ENCODE results near the gene IGF2R. TPM values are rescaled to one million over a fixed set of nuclear protein-coding genes. Genes with fewer than 3 reads are reported as not detected.

Gene IGF2R
- total and polyA plus RNA-seq, 2 of the 13 experiments (the other 11 are each of a cell fraction or from before 2014, with no cell fraction given) = 38.3 to 70.0 TPM

DNA sequence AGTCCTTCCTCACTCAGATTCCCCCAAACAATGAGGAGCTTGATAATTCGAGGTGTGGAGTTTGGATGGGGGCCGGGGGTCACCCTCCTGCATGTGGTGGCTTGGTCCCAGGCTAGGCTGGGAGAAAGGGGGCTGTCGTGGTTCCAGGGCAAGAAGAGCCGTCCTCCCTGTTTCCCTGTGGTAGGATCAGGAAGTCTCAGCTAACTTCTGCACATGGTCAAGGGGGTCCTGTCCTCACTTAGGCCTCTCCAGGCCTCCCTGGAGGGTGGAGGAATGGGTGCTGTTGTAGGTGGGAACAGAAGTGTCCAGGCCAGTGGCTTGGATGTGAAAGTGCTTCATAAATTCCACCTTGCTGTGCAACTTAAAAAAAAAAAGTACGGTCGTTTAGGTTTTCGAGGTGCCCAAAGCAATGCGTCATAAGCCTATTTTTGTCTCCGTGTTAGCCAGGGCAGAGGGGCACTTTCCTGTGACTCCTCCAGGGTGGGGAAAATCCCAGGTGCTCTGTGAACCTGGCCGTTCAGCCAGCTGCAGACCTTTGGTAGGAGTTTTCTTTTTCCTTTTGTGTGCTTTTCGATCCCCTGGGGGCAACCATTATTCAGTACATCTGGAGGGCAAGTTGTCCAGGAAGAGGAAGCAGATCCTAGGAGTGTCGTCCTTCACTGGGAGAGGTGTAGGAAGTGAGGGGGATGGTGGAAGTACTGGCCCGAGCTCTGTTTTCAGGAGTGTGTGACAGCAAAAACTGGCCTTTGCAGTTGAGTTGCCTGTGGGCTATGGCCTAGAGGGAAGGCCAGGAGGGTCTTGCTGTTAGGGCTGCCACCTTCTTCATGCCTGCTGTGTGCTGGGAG, 9.6 kb downstream of the IGF2R start:
- H3K27me3 ChIP-seq (ENCODE audit: control insufficient read depth in 1 of 2, insufficient read depth in 2 of 2, low read length in 2 of 2) = no peaks in the 10 kb centered on the region
- peak overlapping the region in 1 of 3 experiments; percentile 27; a peak in 2 of 6 replicates for H3K4me3 ChIP-seq (replicated peaks in 1 of 3; ENCODE audit: insufficient read depth in 1 of 3, low read depth in 2 of 3, low read length in 3 of 3)
- H3K9me3 ChIP-seq (ENCODE audit: low read length) = no peaks in the 10 kb centered on the region
- H3K79me2 ChIP-seq (ENCODE audit: insufficient read depth, low read length) = peaks cover 96% of the 10 kb centered on the region
- CTCF ChIA-PET (ENCODE audit: low intra/inter-chr PET ratio, low total read pairs) = no interaction called here
- peaks cover 0 to 5% of the 10 kb centered on the region in 2 experiments; a peak in 1 of 5 replicates for H3K36me3 ChIP-seq (replicated peaks in 1 of 2; ENCODE audit: control insufficient read depth in 1 of 2, insufficient read depth in 2 of 2, low read length in 2 of 2)
- POLR2A ChIA-PET = interaction anchor here (1.3 to 1.9 kb wide), 2 partner anchors 9 to 285 kb away, joined by 4 to 5 read pairs; partner anchors contain the start of gene SOD2
- WGBS (ENCODE audit: low lambda C conversion rate) = 56% methylated on average over 13 of the region's 13 CpGs
- peak overlapping the region; percentile 65 for H3K4me2 ChIP-seq (ENCODE audit: low read depth, low read length)
- peak overlapping the region; percentile 59 for H3K27ac ChIP-seq (ENCODE audit: extremely low read length, insufficient read depth, low read length)
- no TSS peak for BruUV-seq (replicated peaks)
- H3K4me1 ChIP-seq (ENCODE audit: insufficient read depth, low read length) = peaks cover 87% of the 10 kb centered on the region
- FAIRE-seq (no peak), ATAC-seq (peak; percentile 24), DNase-seq (ENCODE audit: low spot score) (no peak)
- in situ Hi-C loops (cut with HindIII; ENCODE audit: extremely low pct_ligation_motif_present, low pct_unique_long_range_greater_than_20kb) (loop anchor here (10.0 kb wide), 1 partner anchor 284 kb away; the partner anchor contains the start of gene SOD2), intact Hi-C loops (cut with micrococcal nuclease; ENCODE audit: unreplicated experiment) (loop anchor here (1.0 to 2.0 kb wide), 2 partner anchors 8 to 14 kb away; no protein-coding TSS in a partner anchor)
- H2AFZ ChIP-seq (ENCODE audit: low read length) = no peak overlapping the region
- peak overlapping the region; percentile 47 for H3K9ac ChIP-seq (ENCODE audit: insufficient read depth, low read depth, low read length)
- H4K20me1 ChIP-seq (ENCODE audit: insufficient read depth, low read length) = peaks cover 89% of the 10 kb centered on the region
- no peak for TF ChIP-seq NCOA5 (CRISPR knock-in tag; IDR thresholded peaks at IDR 0.05)
- TF ChIP-seq, protein P1, sequence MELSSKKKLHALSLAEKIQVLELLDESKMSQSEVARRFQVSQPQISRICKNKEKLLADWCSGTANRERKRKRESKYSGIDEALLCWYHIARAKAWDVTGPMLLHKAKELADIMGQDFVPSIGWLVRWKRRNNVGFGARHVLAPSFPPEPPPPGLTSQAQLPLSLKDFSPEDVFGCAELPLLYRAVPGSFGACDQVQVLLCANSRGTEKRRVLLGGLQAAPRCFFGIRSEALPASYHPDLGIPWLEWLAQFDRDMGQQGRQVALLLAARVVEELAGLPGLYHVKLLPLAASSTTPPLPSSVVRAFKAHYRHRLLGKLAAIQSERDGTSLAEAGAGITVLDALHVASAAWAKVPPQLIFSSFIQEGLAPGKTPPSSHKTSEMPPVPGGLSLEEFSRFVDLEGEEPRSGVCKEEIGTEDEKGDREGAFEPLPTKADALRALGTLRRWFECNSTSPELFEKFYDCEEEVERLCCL (CRISPR knock-in tag; IDR thresholded peaks at IDR 0.05; ENCODE audit: borderline replicate concordance) = no peak
- TF ChIP-seq TBX2 (CRISPR knock-in tag; IDR thresholded peaks at IDR 0.05; ENCODE audit: borderline replicate concordance) = peak; percentile 8; the same call in 1 of the 2 replicates
- 0 out of 2 replicates have a peak, but pooled peaks have one; percentile 17 for TF ChIP-seq ELF1 (CRISPR knock-in tag; IDR thresholded peaks at IDR 0.05)
- TF ChIP-seq RFXAP (CRISPR knock-in tag; IDR thresholded peaks at IDR 0.05; ENCODE audit: borderline replicate concordance) = no peak
- TF ChIP-seq HNF4A (CRISPR knock-in tag; IDR thresholded peaks at IDR 0.05) = peak; percentile 9; the same call in 1 of the 2 replicates
- TF ChIP-seq ZNF225 (CRISPR knock-in tag; IDR thresholded peaks at IDR 0.05) = no peak; the same call in 1 of the 2 replicates
- TF ChIP-seq, protein P2, sequence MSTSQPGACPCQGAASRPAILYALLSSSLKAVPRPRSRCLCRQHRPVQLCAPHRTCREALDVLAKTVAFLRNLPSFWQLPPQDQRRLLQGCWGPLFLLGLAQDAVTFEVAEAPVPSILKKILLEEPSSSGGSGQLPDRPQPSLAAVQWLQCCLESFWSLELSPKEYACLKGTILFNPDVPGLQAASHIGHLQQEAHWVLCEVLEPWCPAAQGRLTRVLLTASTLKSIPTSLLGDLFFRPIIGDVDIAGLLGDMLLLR (CRISPR knock-in tag; IDR thresholded peaks at IDR 0.05) = 0 out of 2 replicates have a peak, but pooled peaks have one; percentile 37
- TF ChIP-seq, protein P3, sequence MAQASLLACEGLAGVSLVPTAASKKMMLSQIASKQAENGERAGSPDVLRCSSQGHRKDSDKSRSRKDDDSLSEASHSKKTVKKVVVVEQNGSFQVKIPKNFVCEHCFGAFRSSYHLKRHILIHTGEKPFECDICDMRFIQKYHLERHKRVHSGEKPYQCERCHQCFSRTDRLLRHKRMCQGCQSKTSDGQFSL (CRISPR knock-in tag; IDR thresholded peaks at IDR 0.05) = no peak
- peak; percentile 45 for TF ChIP-seq ZNF263 (CRISPR knock-in tag; IDR thresholded peaks at IDR 0.05)
- TF ChIP-seq MED8 (CRISPR knock-in tag; IDR thresholded peaks at IDR 0.05; ENCODE audit: insufficient replicate concordance) = no peak
- TF ChIP-seq, protein P4, sequence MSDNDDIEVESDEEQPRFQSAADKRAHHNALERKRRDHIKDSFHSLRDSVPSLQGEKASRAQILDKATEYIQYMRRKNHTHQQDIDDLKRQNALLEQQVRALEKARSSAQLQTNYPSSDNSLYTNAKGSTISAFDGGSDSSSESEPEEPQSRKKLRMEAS (IDR thresholded peaks at IDR 0.05) = no peak
- TF ChIP-seq NFYB (CRISPR knock-in tag; IDR thresholded peaks at IDR 0.05) = no peak
- TF ChIP-seq KLF12 (CRISPR knock-in tag; IDR thresholded peaks at IDR 0.05; ENCODE audit: borderline replicate concordance) = no peak
- peak; percentile 59; the same call in 1 of the 2 replicates for TF ChIP-seq ZNF446 (CRISPR knock-in tag; IDR thresholded peaks at IDR 0.05)
- no peak for TF ChIP-seq HNRNPK (IDR thresholded peaks at IDR 0.05; ENCODE audit: low read depth, low read length, poor library complexity, severe bottlenecking)
- TF ChIP-seq, protein P5, sequence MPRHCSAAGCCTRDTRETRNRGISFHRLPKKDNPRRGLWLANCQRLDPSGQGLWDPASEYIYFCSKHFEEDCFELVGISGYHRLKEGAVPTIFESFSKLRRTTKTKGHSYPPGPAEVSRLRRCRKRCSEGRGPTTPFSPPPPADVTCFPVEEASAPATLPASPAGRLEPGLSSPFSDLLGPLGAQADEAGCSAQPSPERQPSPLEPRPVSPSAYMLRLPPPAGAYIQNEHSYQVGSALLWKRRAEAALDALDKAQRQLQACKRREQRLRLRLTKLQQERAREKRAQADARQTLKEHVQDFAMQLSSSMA (CRISPR knock-in tag; IDR thresholded peaks at IDR 0.05) = no peak
- TF ChIP-seq SRSF1 (optimal IDR thresholded peaks at IDR 0.05; ENCODE audit: low read depth, low read length) = no peak
- TF ChIP-seq ZNF772 (CRISPR knock-in tag; IDR thresholded peaks at IDR 0.05) = 0 out of 2 replicates have a peak, but pooled peaks have one; percentile 0

All from HepG2 (cell line).